Gastrocnemius medialis (tissue), 4 donors: ENCODE measurements around the gene PDE6C.

Source experiments
- POLR2A ChIP-seq, 2 donors: fragments of 450-650 bp; IDR thresholded peaks; one replicate each; pipeline ENCODE4 v1.6.1; 2017; ENCODE audit warnings: antibody characterized with exemption in 2 of 2, mild to moderate bottlenecking in 2 of 2, moderate library complexity in 2 of 2
- TF ChIP-seq, protein P1 (sequence below), 5 experiments: fragments of 450-650 bp in 3 of 5; fragments of 200-600 bp in 2 of 5; sonication (generic) in 2 of 5; IDR thresholded peaks in 4 of 5; conservative IDR thresholded peaks in 1 of 5; 1 replicate in 4 of 5; 2 replicates in 1 of 5; pipeline ENCODE4 v1.5.1; 2016 to 2019; ENCODE audit warnings: antibody characterized with exemption in 5 of 5, mild to moderate bottlenecking in 3 of 5, moderate library complexity in 3 of 5

DNA sequence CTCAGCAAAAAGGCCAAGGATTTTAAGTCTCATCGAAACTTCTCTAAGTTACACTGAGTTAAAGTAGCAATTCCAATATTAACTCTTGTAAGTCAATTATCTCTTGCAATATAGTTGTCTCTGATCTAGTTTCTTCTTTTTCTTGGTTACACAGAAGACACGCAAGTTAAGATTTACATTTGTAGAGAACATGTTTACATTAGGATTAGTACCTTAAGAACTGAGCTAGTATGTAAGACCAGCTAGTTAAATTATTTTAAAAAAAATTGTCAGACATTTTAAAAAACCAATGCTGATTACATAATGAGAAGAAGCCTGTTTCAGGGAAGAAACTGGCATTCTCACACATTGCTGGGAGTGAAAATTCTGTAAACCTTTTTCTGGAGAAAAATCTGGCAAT, 58.7 kb downstream of the PDE6C start:
- TF ChIP-seq, protein P1, sequence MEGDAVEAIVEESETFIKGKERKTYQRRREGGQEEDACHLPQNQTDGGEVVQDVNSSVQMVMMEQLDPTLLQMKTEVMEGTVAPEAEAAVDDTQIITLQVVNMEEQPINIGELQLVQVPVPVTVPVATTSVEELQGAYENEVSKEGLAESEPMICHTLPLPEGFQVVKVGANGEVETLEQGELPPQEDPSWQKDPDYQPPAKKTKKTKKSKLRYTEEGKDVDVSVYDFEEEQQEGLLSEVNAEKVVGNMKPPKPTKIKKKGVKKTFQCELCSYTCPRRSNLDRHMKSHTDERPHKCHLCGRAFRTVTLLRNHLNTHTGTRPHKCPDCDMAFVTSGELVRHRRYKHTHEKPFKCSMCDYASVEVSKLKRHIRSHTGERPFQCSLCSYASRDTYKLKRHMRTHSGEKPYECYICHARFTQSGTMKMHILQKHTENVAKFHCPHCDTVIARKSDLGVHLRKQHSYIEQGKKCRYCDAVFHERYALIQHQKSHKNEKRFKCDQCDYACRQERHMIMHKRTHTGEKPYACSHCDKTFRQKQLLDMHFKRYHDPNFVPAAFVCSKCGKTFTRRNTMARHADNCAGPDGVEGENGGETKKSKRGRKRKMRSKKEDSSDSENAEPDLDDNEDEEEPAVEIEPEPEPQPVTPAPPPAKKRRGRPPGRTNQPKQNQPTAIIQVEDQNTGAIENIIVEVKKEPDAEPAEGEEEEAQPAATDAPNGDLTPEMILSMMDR (IDR thresholded peaks at IDR 0.05 in 4 of 5, conservative IDR thresholded peaks at IDR 0.05 in 1 of 5), result no peak
- TF ChIP-seq POLR2A (IDR thresholded peaks at IDR 0.05), result no peak
